H9 (cell line): ENCODE data around the gene NTN3. TPM values are rescaled to one million over a fixed set of nuclear protein-coding genes. Genes with fewer than 3 reads are reported as not detected.
A peak's percentile ranks its signal among the peaks of the same experiment; 100 is the strongest.

Source experiments
- DNase-seq: peaks from one replicate; pipeline ENCODE4 v3.0.0-alpha.2; 2017
- H2AFZ ChIP-seq: one replicate; pipeline ENCODE4 v1.6.1; 2013; ENCODE audit warnings: mild to moderate bottlenecking, low read length, control low read depth, moderate library complexity
- H2AK5ac ChIP-seq: 2 replicates; pipeline ENCODE4 v1.6.1; 2013; ENCODE audit warnings: low read length, control low read depth, mixed read lengths; ENCODE audit not compliant: insufficient read length
- H2BK120ac ChIP-seq: one replicate; pipeline ENCODE4 v1.6.1; 2013; ENCODE audit warnings: low read depth, mild to moderate bottlenecking, low read length, control low read depth, inconsistent platforms; ENCODE audit not compliant: poor library complexity, severe bottlenecking
- H2BK12ac ChIP-seq: 2 replicates; pipeline ENCODE4 v1.6.1; 2013; ENCODE audit warnings: low read length, control low read depth, mixed read lengths, low read depth; ENCODE audit not compliant: insufficient read length
- H2BK15ac ChIP-seq: 2 replicates; pipeline ENCODE4 v1.6.1; 2013; ENCODE audit warnings: low read depth, low read length, control low read depth
- H2BK20ac ChIP-seq: one replicate; pipeline ENCODE4 v1.6.1; 2013; ENCODE audit warnings: low read depth, mild to moderate bottlenecking, low read length, control low read depth, inconsistent platforms; ENCODE audit not compliant: poor library complexity, severe bottlenecking
- H2BK5ac ChIP-seq: 2 replicates; pipeline ENCODE4 v1.6.1; 2013; ENCODE audit warnings: low read length, control low read depth, mixed read lengths; ENCODE audit not compliant: insufficient read length
- H3K14ac ChIP-seq: 2 replicates; pipeline ENCODE4 v1.6.1; 2013; ENCODE audit warnings: low read length, control low read depth; ENCODE audit not compliant: insufficient read depth
- H3K18ac ChIP-seq: 2 replicates; pipeline ENCODE4 v1.6.1; 2013; ENCODE audit warnings: low read depth, mild to moderate bottlenecking, mixed read lengths, low read length, control low read depth; ENCODE audit not compliant: insufficient read length
- H3K23ac ChIP-seq: 2 replicates; pipeline ENCODE4 v1.6.1; 2013; ENCODE audit warnings: low read length, control low read depth, mixed read lengths, low read depth; ENCODE audit not compliant: insufficient read length
- H3K23me2 ChIP-seq: 2 replicates; pipeline ENCODE4 v1.6.1; 2013; ENCODE audit warnings: low read depth, mild to moderate bottlenecking, mixed read lengths, low read length, control low read depth; ENCODE audit not compliant: insufficient read length, poor library complexity, severe bottlenecking
- H3K27ac ChIP-seq: 2 replicates; pipeline ENCODE4 v1.5.1; 2013; ENCODE audit warnings: low read length, control low read depth, mixed read lengths, low read depth; ENCODE audit not compliant: insufficient read length
- H3K27me3 ChIP-seq: 2 replicates; pipeline ENCODE4 v1.6.1; 2013; ENCODE audit warnings: low read length, control low read depth, inconsistent platforms; ENCODE audit not compliant: insufficient read depth
- H3K4ac ChIP-seq: 2 replicates; pipeline ENCODE4 v1.6.1; 2013; ENCODE audit warnings: low read depth, mild to moderate bottlenecking, control low read depth, inconsistent platforms, low read length, moderate library complexity
- H3K4me1 ChIP-seq: 2 replicates; pipeline ENCODE4 v1.6.1; 2013; ENCODE audit warnings: low read length, control low read depth, inconsistent platforms; ENCODE audit not compliant: insufficient read depth
- H3K4me2 ChIP-seq: 2 replicates; pipeline ENCODE4 v1.6.1; 2013; ENCODE audit warnings: low read length, control low read depth, mixed read lengths; ENCODE audit not compliant: insufficient read length, insufficient read depth
- H3K56ac ChIP-seq: 2 replicates; pipeline ENCODE4 v1.6.1; 2013; ENCODE audit warnings: low read depth, mild to moderate bottlenecking, mixed read lengths, low read length, control low read depth; ENCODE audit not compliant: insufficient read length
- H3K79me1 ChIP-seq: 2 replicates; pipeline ENCODE4 v1.6.1; 2013; ENCODE audit warnings: low read depth, mild to moderate bottlenecking, moderate library complexity, low read length, control low read depth, inconsistent platforms; ENCODE audit not compliant: insufficient read depth, poor library complexity, severe bottlenecking
- H3K79me2 ChIP-seq: 2 replicates; pipeline ENCODE4 v1.6.1; 2013; ENCODE audit warnings: low read length, control low read depth, inconsistent platforms; ENCODE audit not compliant: insufficient read depth
- H3K9ac ChIP-seq: 2 replicates; pipeline ENCODE4 v1.6.1; 2013; ENCODE audit warnings: low read length, control low read depth, mixed read lengths; ENCODE audit not compliant: insufficient read length; ENCODE audit errors: extremely low read depth
- H3K9me3 ChIP-seq: one replicate; pipeline ENCODE4 v1.6.1; 2013; ENCODE audit warnings: low read depth, low read length, inconsistent platforms; ENCODE audit not compliant: control insufficient read depth
- H3T11ph ChIP-seq: one replicate; pipeline ENCODE4 v1.6.1; 2013; ENCODE audit warnings: mild to moderate bottlenecking, low read length, control low read depth, inconsistent platforms
- H4K20me1 ChIP-seq: one replicate; pipeline ENCODE4 v1.6.1; 2013; ENCODE audit not compliant: control insufficient read depth, insufficient read length, insufficient read depth
- H4K5ac ChIP-seq: 2 replicates; pipeline ENCODE4 v1.6.1; 2013; ENCODE audit warnings: low read depth, mild to moderate bottlenecking, mixed read lengths, low read length, control low read depth; ENCODE audit not compliant: insufficient read length
- H4K8ac ChIP-seq: replicated peaks from 2 replicates; pipeline ENCODE4 v1.6.1; 2013; ENCODE audit warnings: low read length, control low read depth, mixed read lengths, low read depth; ENCODE audit not compliant: insufficient read length
- H4K91ac ChIP-seq: 2 replicates; pipeline ENCODE4 v1.6.1; 2013; ENCODE audit warnings: low read depth, mild to moderate bottlenecking, moderate library complexity, mixed read lengths, low read length, control low read depth; ENCODE audit not compliant: insufficient read length
- H3K27ac Mint-ChIP-seq, 3 experiments: 2 replicates in 2 of 3; 3 replicates in 1 of 3; pipeline ENCODE4 v1.8.0; 2020 to 2021; ENCODE audit warnings: mixed read lengths in 3 of 3, mild to moderate bottlenecking in 1 of 3, moderate library complexity in 1 of 3
- H3K27me3 Mint-ChIP-seq: 2 replicates; pipeline ENCODE4 v1.8.0; 2021; ENCODE audit warnings: low read depth, mild to moderate bottlenecking, moderate library complexity, mixed read lengths
- H3K36me3 Mint-ChIP-seq, 3 experiments: 2 replicates in 2 of 3; 3 replicates in 1 of 3; pipeline ENCODE4 v1.8.0; 2020 to 2021; ENCODE audit warnings: low read depth in 3 of 3, mixed read lengths in 3 of 3; ENCODE audit not compliant: insufficient read depth in 1 of 3
- H3K4me1 Mint-ChIP-seq, 2 experiments: 2 replicates each; pipeline ENCODE4 v1.8.0; 2020; ENCODE audit warnings: mixed read lengths in 2 of 2
- H3K4me3 Mint-ChIP-seq, 2 experiments: 2 replicates in 1 of 2; 3 replicates in 1 of 2; pipeline ENCODE4 v1.8.0; 2020 to 2021; ENCODE audit warnings: mild to moderate bottlenecking in 2 of 2, mixed read lengths in 2 of 2, moderate library complexity in 1 of 2
- H3K9me3 Mint-ChIP-seq, 2 experiments: 2 replicates in 1 of 2; 3 replicates in 1 of 2; pipeline ENCODE4 v1.8.0; 2020; ENCODE audit warnings: mild to moderate bottlenecking in 2 of 2, mixed read lengths in 2 of 2, moderate library complexity in 1 of 2
- CTCF ChIP-seq: fragments of 200-600 bp; sonication (generic); conservative IDR thresholded peaks from 3 replicates; pipeline ENCODE4 v1.8.0; 2021; ENCODE audit warnings: antibody characterized with exemption, mild to moderate bottlenecking
- WGBS: extraction: QIAGEN DNeasy Blood & Tissue Kit; methylation state at CpG from one replicate; pipeline ENCODE4 v1.1.7; 2013; ENCODE audit warnings: missing lambda C conversion rate, low lambda C conversion rate, mixed read lengths; ENCODE audit not compliant: insufficient read length; ENCODE audit errors: extremely low coverage; 5-methylcytosine and 5-hydroxymethylcytosine counted together
- total RNA-seq: library from RNA; stranded (reverse); gene quantifications from 2 replicates; pipeline ENCODE4 v1.2.1, GENCODE V29; 2021

NTN3 gene
- total RNA-seq, 1 experiment from 2014 or later, result 1.3 TPM

GRCh38 chr16:2474877-2475412 is 3.8 kb downstream of the NTN3 start, which contains the start of gene TBC1D24:
Gene TBC1D24 (plus strand): TSS chr16:2475127. CDS start chr16:2496149, 21,022 bp downstream.
- Histone ChIP-seq H3K18ac (no peak within 1 kb of the TSS), H3T11ph (no peak within 1 kb of the TSS), H4K91ac (no peak within 1 kb of the TSS), H3K9ac (no peak within 1 kb of the TSS), H3K79me2 (no peaks in the 10 kb centered on the region), H3K23ac (no peak within 1 kb of the TSS), H3K14ac (0 out of 2 replicates have a peak within 1 kb of the TSS, but pooled peaks have one; percentile 70), H2BK15ac (no peak within 1 kb of the TSS), H3K79me1 (no peaks in the 10 kb centered on the region), H2AK5ac (no peak within 1 kb of the TSS), H3K4me1 (no peaks in the 10 kb centered on the region), H3K9me3 (no peaks in the 10 kb centered on the region), H3K23me2 (peaks cover 10% of the 10 kb centered on the region), H3K56ac (no peak within 1 kb of the TSS), H4K8ac (no peak within 1 kb of the TSS), H4K20me1 (no peaks in the 10 kb centered on the region), H3K4me2 (peak within 1 kb of the TSS; percentile 29), H3K27ac (no peak within 1 kb of the TSS), H2BK120ac (no peak within 1 kb of the TSS), H2AFZ (no peak within 1 kb of the TSS), H2BK20ac (no peak within 1 kb of the TSS), H3K4ac (no peak within 1 kb of the TSS), H2BK12ac (no peak within 1 kb of the TSS), H2BK5ac (no peak within 1 kb of the TSS), H4K5ac (no peak within 1 kb of the TSS), H3K27me3 (peaks cover 16% of the 10 kb centered on the region; the same call in 1 of the 2 replicates)
- Mint-ChIP-seq H3K27ac (no peak within 1 kb of the TSS), H3K9me3 (no peaks in the 10 kb centered on the region), H3K4me1 (peaks cover 16 to 17% of the 10 kb centered on the region in 2 experiments), H3K27me3 (peaks cover 43% of the 10 kb centered on the region), H3K4me3 (peak within 1 kb of the TSS; percentile 69 to 82), H3K36me3 (no peaks in the 10 kb centered on the region; a peak in 1 of 7 replicates)
- TF ChIP-seq CTCF, result no peak
- WGBS, result no CpG with 5 or more reads among the region's 77 CpGs
- DNase-seq, result peak; percentile 86
